Mesodermal cell (in vitro differentiated cells): ENCODE results near the gene C2CD4A.

Experiments used
- H3K27ac ChIP-seq: 2 replicates; pipeline ENCODE4 v1.7.0; 2013; ENCODE audit warnings: mild to moderate bottlenecking, low read depth, low read length, moderate library complexity; ENCODE audit not compliant: severe bottlenecking
- H3K36me3 ChIP-seq: 2 replicates; pipeline ENCODE4 v1.7.1; 2013; ENCODE audit warnings: mild to moderate bottlenecking, low read length, moderate library complexity; ENCODE audit not compliant: control insufficient read depth, insufficient read depth
- H3K4me1 ChIP-seq: one replicate; pipeline ENCODE4 v1.7.1; 2013; ENCODE audit warnings: mild to moderate bottlenecking, low read length; ENCODE audit not compliant: insufficient read depth, control insufficient read depth, poor library complexity, severe bottlenecking
- H3K4me3 ChIP-seq: 2 replicates; pipeline ENCODE4 v1.7.0; 2013; ENCODE audit warnings: low read length, control low read depth, mild to moderate bottlenecking; ENCODE audit not compliant: insufficient read depth, poor library complexity, severe bottlenecking; ENCODE audit errors: extremely low read depth
- H3K9me3 ChIP-seq: 2 replicates; pipeline ENCODE4 v1.7.1; 2013; ENCODE audit warnings: mild to moderate bottlenecking, low read length, moderate library complexity; ENCODE audit not compliant: control insufficient read depth
- WGBS, 2 experiments: methylation state at CpG; one replicate each; pipeline ENCODE4 v1.1.5; 2013; ENCODE audit warnings: missing lambda C conversion rate in 2 of 2; ENCODE audit not compliant: insufficient coverage in 2 of 2; 5-methylcytosine and 5-hydroxymethylcytosine counted together

C2CD4A gene

GRCh38 chr15:62079594-62079993 is 12.8 kb downstream of the C2CD4A start:
- H3K36me3 ChIP-seq, result no peaks in the 10 kb centered on the region
- H3K4me1 ChIP-seq, result no peaks in the 10 kb centered on the region
- no peak overlapping the region for H3K27ac ChIP-seq
- no peak overlapping the region for H3K4me3 ChIP-seq
- no peaks in the 10 kb centered on the region for H3K9me3 ChIP-seq
- WGBS, 2 experiments, result 86 to 95% methylated on average over 3 to 4 of the region's 4 CpGs

DNA sequence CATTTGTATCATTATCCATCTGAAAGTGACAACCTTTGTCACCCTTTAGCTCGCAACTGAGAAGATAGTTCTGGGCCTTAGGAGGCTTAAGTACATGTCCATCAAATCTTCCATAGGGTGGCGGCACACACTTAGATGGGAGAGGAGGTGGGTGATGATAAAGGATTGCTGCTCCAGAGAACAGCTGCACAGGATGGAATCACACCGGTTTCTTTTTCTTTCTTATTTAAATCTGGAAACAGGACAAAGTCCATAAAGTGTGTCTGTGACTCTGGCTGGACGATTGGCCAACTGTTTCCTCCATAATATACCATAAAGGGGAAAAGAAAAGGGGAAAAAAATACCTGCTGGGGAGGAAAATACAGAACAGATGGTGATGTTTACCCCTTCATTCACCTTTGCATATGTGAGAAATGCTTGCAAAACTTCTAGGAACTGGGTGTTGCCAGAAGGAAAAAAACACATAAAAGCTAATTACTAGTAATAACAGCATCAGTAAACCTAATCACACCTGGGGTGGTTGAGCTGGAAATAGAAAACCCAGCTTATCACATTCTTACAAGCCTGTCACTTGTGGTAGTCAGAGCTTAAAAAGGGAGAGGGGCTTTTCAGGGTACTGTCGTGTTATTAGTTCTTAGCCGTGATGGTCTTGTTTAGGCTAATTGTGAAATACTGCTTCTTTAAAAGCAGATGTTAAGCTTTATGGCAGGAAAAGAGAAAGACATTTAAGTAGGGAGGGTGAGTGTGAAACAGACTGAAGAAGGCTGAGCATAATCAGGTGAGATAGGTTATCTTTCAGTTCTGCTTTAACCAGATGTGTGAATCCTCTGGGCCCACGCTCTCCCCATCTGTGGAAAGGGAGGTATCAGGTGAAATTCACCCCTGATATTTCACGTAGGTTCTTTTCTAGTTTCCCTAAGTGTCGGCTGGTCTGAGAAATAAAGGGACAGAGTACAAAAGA is 16.7 kb downstream of the C2CD4A start:
- WGBS, 2 experiments, result 86 to 90% methylated on average over 2 to 6 of the region's 9 CpGs
- Histone ChIP-seq H3K4me1 (peaks cover 4% of the 10 kb centered on the region), H3K36me3 (no peaks in the 10 kb centered on the region), H3K9me3 (no peaks in the 10 kb centered on the region), H3K27ac (no peak overlapping the region), H3K4me3 (no peak overlapping the region)

DNA sequence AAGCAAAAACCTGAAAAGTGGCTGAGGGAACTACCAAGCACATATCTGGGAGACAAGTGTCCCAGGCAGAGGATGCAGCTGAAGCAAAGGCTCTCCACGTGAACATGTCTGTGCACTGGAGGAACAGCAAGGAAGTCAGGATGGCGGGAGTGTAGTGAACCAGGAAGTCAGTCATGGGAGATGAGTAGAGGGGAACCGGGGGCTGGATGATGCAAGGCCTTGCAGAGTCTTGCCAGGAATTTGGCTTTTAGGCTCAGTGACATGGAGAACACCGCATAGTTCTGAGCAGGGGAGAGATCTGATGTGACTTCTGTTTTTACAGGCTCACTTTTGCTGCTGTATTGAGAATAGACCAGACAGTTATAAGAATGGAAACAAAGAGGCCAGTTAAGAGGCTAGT is 19.0 kb downstream of the C2CD4A start:
- no peaks in the 10 kb centered on the region for H3K36me3 ChIP-seq
- no peaks in the 10 kb centered on the region for H3K9me3 ChIP-seq
- H3K4me3 ChIP-seq, result no peak overlapping the region
- peaks cover 4% of the 10 kb centered on the region for H3K4me1 ChIP-seq
- 61 to 83% methylated on average over 3 to 4 of the region's 4 CpGs for WGBS, 2 experiments
- peak overlapping the region; percentile 60 for H3K27ac ChIP-seq

DNA sequence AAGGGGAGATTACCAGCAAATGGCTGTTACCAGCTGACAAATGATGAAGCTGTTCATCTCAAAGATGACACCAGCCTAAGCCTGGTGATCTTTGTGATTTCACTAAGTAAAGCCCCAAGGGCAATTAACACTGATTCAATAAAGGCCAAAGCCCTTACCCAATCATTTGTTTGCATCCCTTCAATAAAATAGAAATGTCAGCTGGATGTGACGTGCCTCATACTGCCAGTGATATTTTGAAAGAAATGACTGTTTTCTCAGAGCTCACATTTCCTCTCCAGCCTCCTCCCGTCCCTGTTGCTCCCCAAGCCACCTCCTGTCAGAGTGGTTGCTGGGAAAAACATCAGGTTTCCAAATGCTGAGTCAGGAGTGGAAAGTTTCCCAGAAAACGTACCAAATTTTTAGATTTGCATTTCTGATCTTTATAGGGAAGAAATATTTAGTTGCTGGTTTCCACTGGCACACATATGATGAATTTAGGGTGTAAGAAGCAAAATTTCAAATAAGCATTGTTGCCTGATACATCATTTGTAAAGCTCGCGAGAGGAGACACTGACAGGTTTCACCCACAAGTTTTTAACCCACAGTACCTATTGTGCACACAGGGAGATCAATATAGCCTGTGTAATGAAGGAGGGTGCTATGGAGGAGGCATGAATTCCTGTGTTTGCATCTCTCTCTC is 21.0 kb downstream of the C2CD4A start:
- H3K27ac ChIP-seq, result no peak overlapping the region
- no peaks in the 10 kb centered on the region for H3K9me3 ChIP-seq
- 14 to 20% methylated on average over 1 of the region's 5 CpGs for WGBS, 2 experiments
- H3K4me1 ChIP-seq, result peaks cover 4% of the 10 kb centered on the region
- no peaks in the 10 kb centered on the region for H3K36me3 ChIP-seq
- H3K4me3 ChIP-seq, result no peak overlapping the region

GRCh38 chr15:62088353-62088693 is 21.5 kb downstream of the C2CD4A start:
- WGBS, 2 experiments, result no CpG with 5 or more reads among the region's 1 CpG
- Histone ChIP-seq H3K9me3 (no peaks in the 10 kb centered on the region), H3K36me3 (no peaks in the 10 kb centered on the region), H3K4me3 (no peak overlapping the region), H3K27ac (no peak overlapping the region), H3K4me1 (peaks cover 4% of the 10 kb centered on the region)

GRCh38 chr15:62089616-62090015 is 22.8 kb downstream of the C2CD4A start:
- H3K4me3 ChIP-seq, result no peak overlapping the region
- peaks cover 4% of the 10 kb centered on the region for H3K4me1 ChIP-seq
- H3K36me3 ChIP-seq, result no peaks in the 10 kb centered on the region
- H3K27ac ChIP-seq, result no peak overlapping the region
- no peaks in the 10 kb centered on the region for H3K9me3 ChIP-seq
- WGBS, 2 experiments, result 80 to 100% methylated on average over 1 to 2 of the region's 2 CpGs

DNA sequence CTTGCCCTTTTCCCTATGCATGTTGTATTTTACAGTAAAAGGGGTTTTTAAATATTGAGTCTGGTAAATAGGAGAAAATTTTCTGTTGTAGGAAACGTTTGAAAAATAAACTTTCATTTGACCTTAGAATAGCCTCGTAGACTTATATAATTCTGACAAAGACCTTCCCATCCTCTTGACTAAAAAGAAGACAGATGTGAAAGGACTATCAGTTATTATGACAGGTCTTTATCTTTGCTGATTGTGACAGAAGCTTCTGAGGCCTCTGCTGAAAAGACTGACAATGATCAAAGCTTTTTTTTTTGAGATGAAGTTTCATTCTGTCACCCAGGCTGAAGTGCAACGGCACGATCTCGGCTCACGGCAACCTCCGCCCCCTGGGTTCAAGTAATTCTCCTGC is 24.2 kb downstream of the C2CD4A start:
- Histone ChIP-seq H3K9me3 (no peaks in the 10 kb centered on the region), H3K27ac (no peak overlapping the region), H3K4me1 (peaks cover 4% of the 10 kb centered on the region), H3K4me3 (no peak overlapping the region), H3K36me3 (no peaks in the 10 kb centered on the region)
- WGBS, 2 experiments, result 97 to 98% methylated on average over 5 of the region's 7 CpGs

DNA sequence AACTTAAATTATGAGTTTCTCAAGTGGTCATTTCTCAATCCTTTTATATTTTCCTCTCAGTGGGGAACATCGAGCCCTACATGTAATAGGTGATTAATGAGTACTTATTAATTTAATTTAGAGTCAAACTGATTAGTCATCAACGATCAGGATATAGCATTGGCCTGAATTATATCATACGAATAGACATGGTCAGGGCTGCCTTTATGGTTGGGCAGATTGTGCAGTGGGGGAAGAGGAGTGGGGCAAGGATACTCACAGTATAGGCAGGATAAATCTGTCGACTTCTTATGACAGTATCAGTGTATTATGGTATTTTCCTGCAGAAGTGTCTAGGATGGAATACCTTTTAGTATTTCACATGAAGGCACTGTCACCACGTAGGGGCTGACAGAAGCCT is 27.0 kb downstream of the C2CD4A start:
- 85 to 94% methylated on average over 4 of the region's 5 CpGs for WGBS, 2 experiments
- no peaks in the 10 kb centered on the region for H3K36me3 ChIP-seq
- H3K9me3 ChIP-seq, result no peaks in the 10 kb centered on the region
- no peaks in the 10 kb centered on the region for H3K4me1 ChIP-seq
- H3K4me3 ChIP-seq, result no peak overlapping the region
- no peak overlapping the region for H3K27ac ChIP-seq

GRCh38 chr15:62094388-62094787 is 27.6 kb downstream of the C2CD4A start:
- Histone ChIP-seq H3K9me3 (no peaks in the 10 kb centered on the region), H3K36me3 (no peaks in the 10 kb centered on the region), H3K27ac (no peak overlapping the region), H3K4me1 (no peaks in the 10 kb centered on the region), H3K4me3 (no peak overlapping the region)
- 83 to 92% methylated on average over 4 to 7 of the region's 7 CpGs for WGBS, 2 experiments

- no peaks in the 10 kb centered on the region for H3K36me3 ChIP-seq
- H3K4me1 ChIP-seq, result no peaks in the 10 kb centered on the region
- H3K9me3 ChIP-seq, result no peaks in the 10 kb centered on the region
- H3K4me3 ChIP-seq, result no peak overlapping the region
- no peak overlapping the region for H3K27ac ChIP-seq
- 85 to 87% methylated on average over 5 to 6 of the region's 7 CpGs for WGBS, 2 experiments
These were observed 32.4 kb downstream of the C2CD4A start for GRCh38 chr15:62099094-62099601.

- WGBS, 2 experiments, result 88 to 91% methylated on average over 2 to 4 of the region's 7 CpGs
- Histone ChIP-seq H3K36me3 (no peaks in the 10 kb centered on the region), H3K9me3 (no peaks in the 10 kb centered on the region)
These were observed 36.7 kb downstream of the C2CD4A start for GRCh38 chr15:62103431-62103830.

More at GRCh38 chr15:62103431-62103830, 36.7 kb downstream of the C2CD4A start:
- peaks cover 6% of the 10 kb centered on the region for H3K4me1 ChIP-seq
- no peak overlapping the region for H3K27ac ChIP-seq
- no peak overlapping the region for H3K4me3 ChIP-seq
